Forelimb muscle (tissue), 1 donor: ENCODE results near the gene GP1BA. TPM values are rescaled to one million over a fixed set of nuclear protein-coding genes. Genes with fewer than 3 reads are reported as not detected.
"Not testable (repeated sequence)": the region's sequence is repeated elsewhere in the genome, so short reads cannot be mapped to it uniquely, and the experiment has no call there.

ENCODE experiments used
- DNase-seq: peaks from one replicate; pipeline ENCODE4 v3.0.0-alpha.2; 2013; ENCODE audit warnings: low read depth
- polyA plus RNA-seq: library from polyadenylated mRNA; unstranded; fragments of 120-200 nt; gene quantifications from one replicate; pipeline ENCODE4 v1.2.1, GENCODE V29; 2013; ENCODE audit not compliant: insufficient read length

The GP1BA gene
- polyA plus RNA-seq, 1 donor = 0.92 TPM

DNA sequence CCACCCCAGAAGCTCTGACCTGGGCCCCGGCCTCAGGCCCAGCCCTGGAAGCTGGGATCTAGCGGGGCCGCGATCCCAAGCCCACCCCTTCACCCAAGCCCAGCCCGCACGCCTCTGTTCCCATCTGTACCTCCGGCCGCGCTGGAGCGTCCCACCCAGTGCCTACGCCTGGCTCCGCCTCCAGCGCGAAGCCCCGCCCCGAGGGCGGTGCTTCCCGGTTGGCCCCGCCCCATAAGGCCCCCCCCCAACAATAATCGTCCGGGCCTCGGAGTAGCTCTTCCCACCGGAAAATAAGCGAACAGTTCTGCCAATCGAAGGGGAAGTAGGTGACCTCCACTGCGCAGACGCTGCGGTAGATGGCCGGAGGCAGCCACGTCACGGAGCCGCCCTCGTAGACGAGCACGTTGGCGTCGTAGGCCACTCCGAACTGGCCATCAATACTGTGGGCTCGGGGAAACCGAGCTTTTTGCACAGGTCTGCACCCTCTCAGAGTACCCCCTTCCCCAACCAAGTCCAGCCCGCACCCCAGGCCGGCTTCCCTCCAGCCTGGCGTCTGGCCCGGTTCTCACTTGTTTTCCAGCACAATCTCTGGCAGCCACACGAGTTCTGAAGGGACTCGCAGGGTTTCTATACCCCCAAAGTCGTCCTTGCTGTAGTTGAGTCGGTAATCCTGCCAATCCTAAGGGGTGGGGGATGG lies 30.3 kb upstream of the GP1BA start:
- no peak for DNase-seq

DNA sequence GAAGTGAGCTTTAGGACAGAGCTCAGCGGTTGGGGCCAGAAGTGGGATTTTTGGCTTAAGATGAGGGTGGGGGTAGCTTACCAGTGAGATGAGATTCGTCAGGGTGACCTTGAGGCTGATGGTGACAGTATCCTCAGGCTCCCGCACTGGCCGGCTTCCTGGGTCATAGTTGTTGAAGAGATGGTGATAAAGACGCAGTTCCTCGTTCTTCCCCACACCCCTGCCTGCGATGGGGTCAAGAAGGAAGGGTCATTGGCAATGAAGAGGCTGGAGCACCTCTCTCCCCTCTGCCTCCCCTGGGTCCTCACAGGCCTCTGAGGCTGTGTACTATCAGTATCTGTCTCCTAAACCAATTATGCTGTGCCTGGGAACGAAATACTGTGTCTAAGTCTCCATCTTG lies 29.5 kb upstream of the GP1BA start:
- no peak for DNase-seq

DNA sequence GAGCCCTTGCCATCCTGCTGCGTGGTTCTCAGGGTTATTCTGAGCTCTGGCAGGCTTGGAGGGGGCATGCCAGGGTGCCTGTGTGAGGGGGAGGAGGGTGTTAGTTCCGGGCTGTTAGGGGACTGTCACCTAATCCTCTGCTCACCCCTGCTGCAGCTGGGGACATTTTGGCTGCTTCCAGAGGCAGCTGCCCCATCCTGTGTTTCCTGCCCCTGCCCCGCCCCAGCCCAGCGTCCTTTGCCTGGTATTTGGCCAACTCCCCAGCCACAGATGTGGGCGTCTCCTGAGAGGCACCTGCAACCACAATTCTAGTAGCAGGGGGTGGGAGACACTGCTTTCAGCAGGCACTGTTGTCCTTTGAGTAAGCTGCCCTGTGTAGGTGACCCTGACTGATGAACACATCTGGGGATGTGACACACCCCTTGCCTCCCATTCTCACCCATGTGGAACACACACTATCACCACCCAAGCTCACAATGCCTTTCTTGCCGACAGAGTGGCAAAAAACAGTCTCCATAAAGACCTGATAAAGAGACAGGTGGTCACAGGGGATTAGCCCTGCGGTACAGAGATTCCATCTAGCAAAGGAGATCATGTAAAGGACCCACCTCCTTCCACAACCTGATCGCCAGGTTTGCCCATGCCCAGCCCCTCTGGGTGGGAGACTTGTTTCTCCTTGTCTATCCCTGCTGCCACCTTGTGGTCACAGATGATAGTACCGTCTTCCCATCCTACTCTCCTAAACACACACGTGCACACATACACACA lies 28.8 kb upstream of the GP1BA start, which contains the start of gene CHRNE:
Gene CHRNE, minus strand, starts transcription at position 48 of the 768 bp plus-strand sequence. Its CDS starts 35 bp downstream, at position 13.
- peak; percentile 62 for DNase-seq

DNA sequence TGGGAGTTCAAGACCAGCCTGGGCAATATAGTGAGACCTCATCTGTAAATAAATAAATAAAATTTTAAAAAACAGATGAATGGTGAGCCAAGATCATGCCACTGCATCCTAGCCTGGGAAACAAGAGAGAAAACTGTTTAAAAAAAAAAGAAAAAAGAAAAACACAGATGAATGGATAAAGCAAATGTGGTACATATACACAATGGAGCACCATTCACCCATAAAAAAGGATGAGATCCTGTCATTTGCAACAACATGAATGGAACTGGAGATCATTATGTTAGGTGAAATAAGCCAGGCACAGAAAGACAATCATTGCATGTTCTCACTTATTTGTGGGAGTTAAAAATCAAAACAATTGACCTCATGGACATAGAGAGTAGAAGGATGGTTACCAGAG lies 25.4 kb upstream of the GP1BA start:
- DNase-seq = not testable (repeated sequence)

DNA sequence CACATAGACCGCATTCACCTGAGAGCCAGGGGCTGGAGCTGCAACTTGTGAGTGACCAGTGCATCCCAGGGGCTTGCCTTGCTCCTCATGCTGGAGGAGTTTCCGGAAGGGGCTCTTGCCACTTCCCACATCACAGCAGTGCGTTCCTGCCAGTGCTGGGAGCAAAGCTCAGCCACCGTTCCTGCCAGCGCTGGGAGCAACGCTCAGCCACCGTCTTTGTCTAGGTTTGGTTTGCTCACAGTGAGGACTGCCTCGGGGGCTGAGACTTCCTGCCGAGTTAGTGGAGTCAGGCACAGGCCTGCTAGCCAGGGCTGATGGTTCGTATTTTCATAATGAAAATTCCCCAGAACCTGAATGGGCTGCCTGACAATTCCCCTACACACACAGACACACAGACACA lies 23.8 kb upstream of the GP1BA start:
- DNase-seq = no peak

DNA sequence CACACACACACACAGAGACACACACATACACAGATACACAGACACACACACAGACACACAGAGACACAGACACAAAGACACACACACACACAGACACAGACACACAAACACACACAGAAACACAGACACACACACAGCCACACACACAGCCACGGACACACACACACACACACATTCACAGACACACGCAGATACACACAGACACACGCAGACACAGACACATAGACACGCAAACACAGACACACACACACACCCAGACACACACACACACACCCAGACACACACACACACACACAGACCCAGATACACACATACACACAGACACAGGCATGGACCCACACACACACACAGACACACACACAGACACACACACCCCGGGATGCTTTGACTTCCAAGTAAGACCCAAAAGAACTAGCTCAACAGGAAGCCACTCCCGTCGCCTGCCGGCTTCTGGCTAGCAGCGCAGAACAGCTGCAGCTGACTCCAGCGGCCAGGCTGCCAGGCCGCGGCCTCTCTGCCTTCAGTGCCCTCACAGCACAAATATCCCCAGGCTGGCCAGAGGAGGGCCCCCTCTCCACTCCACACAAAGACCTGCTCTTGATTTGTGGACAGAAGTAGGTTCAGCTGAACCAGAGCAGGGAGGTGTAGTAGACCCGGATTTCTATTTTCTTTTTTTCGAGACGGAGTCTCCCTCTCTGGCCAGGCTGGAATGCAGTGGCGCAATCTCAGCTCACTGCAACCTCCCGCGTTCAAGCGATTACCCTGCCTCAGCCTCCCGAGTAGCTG lies 23.2 kb upstream of the GP1BA start:
- peak; percentile 76 for DNase-seq

DNA sequence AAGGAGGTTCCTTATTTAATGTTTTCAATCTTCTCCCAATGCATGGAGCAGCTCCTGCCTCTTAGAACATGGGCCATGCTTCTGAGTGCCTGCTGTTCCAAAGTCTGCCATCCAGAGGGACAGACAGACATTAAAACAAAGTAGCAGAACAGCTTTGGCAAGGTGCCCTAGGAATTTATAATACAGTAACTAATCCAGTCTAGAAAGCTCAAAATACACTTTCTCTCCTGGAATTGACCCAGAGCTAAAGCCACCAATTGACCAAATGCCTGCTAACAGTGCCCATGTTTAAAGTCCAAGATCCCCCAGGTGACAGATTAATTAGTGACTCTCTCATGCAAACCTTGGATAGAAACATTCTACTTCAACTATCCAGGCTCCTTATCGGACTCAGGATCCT lies 18.1 kb upstream of the GP1BA start:
- no peak for DNase-seq

DNA sequence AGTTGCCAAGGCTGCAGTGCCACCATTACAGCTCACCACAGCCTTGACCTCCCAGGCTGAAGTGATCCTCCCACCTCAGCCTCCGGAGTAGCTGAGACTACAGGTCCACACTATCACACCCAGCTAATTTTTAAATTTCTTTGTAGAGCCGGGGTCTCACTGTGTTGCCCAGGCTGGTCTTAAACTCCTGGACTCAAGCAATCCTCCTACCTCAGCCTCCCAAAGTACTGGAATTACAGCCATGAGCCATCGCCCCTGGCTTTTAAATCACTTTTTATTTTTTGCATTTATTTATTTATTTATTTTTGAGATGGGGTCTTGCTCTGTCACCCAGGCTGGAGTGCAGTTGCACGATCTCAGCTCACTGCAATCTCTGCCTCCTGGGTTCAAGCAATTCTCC lies 17.5 kb upstream of the GP1BA start:
- DNase-seq = not testable (repeated sequence)

DNA sequence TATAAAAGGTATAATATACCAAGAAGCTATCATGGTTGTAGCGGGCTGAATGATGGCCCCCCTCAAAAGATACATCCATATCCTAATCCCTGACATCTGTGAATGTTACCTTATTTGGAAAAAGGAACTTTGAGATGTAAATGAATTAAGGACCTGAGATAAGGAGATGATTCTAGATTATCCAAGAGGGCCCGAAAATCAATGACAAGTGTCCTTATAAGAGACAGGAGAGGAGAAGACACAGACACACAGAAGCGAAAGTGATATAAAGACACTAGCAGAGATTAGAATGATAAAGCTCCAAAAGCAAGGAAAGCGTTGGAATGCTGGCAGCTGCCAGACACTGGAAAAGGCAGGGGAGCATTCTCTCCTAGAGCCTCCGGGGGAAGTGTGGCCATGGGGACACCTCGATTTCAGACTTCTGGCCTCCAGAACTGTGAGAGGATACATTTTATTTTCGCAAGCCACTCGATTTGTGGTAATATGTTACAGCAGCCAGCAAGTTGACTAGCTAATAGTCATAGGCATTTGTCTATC lies 12.5 kb upstream of the GP1BA start:
- no peak for DNase-seq

DNA sequence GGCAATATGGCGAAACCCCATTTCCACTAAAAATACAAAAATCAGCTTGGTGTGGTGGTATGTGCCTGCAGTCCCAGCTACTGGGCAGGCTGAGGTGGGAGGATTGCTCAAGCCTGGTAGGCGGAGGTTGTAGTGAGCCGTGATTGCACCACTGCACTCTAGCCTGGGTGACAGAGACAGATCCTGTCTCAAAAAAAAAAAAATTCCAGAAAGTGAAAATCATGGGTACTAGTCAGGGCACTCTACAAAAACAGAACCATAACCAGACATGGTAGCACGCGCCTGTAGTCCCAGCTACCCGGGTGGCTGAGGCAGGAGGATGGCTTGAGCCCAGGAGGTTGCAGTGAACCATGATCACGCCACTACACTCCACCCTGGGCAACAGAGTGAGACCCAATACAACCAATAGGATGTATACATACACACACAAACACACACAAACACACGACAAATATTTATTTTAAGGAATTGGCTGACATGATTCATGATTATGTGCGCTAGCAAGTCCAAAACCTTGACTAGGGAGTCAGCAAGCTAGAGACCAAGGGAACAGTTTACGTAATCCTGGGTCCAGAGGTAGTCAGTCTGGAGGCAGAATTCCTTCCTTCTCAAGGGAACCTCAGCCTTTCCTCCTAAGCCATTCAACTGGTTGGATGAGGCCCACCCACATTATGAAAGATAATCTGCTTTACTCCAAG lies 11.6 kb upstream of the GP1BA start:
- no peak for DNase-seq

DNA sequence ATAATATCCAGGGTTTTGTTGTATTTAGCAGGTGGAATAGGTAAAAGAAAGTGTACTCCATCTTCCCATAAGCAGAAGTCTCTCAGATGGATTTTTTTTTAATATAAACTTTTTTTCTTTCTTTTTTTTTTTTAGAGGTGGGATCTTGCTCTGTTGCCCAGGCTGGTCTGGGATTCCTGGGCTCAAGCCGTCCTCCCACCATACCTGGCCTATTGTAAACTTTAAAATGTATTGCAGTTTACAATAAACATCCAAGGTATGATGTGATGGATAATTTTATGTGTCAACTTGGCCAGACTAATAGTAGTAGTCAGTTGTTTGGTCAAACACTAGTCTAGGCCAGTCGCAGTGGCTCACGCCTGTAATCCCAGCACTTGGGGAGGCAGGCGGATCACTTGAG lies 10.8 kb upstream of the GP1BA start:
- DNase-seq = no peak

DNA sequence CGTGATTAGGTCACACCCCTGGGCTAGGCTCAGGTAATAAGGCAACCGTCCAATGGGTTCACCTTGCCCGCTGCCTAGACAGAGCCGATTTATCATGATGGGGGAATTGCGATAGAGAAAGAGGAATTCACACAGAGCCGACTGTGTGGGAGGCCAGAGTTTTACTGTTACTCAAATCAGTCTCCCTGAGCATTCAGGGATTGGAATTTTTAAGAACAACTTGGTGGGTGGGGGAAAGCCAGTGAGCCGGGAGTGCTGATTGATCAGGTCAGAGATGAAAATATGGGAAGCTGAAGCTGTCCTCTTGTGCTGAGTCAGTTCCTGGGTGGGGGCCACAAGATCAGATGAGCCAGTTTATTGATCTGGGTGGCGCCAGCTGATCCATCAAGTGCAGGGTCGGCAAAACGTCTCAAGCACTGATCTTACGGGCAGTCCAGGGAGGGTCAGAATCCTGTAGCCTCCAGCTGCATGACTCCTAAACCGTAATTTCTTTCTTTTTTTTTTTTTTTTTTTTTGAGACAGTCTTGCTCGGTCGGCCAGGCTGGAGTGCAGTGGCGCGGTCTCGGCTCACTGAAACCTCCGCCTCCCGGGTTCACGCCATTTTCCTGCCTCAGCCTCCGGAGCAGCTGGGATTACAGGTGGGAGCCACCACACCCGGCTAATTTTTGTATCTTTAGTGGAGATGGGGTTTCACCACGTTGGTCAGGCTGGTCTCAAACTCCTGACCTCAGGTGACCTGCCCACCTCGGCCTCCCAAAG lies 5.3 kb upstream of the GP1BA start:
- DNase-seq = not testable (repeated sequence)

DNA sequence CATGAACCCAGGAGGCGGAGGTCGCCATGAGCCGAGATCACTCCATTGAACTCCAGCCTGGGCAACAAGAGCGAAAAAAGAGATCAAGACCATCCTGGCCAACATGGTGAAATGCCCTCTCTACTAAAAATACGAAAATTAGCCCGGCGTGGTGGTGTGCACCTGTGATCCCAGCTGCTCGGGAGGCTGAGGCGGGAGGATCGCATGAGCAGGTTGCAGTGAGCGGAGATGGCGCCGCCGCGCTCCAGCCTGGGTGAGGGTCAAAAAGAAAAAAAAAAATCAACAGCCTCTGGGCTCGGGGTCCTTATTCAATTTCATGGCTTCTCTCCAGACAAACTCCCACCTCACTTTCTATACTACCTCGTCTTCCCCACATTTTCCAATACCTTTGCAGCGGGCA lies 3.2 kb upstream of the GP1BA start:
- no peak for DNase-seq

DNA sequence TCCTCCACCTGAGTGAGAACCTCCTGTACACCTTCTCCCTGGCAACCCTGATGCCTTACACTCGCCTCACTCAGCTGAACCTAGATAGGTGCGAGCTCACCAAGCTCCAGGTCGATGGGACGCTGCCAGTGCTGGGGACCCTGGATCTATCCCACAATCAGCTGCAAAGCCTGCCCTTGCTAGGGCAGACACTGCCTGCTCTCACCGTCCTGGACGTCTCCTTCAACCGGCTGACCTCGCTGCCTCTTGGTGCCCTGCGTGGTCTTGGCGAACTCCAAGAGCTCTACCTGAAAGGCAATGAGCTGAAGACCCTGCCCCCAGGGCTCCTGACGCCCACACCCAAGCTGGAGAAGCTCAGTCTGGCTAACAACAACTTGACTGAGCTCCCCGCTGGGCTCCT lies 679 bp downstream of the GP1BA start:
- no peak for DNase-seq

DNA sequence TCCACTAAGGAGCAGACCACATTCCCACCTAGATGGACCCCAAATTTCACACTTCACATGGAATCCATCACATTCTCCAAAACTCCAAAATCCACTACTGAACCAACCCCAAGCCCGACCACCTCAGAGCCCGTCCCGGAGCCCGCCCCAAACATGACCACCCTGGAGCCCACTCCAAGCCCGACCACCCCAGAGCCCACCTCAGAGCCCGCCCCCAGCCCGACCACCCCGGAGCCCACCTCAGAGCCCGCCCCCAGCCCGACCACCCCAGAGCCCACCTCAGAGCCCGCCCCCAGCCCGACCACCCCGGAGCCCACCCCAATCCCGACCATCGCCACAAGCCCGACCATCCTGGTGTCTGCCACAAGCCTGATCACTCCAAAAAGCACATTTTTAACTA lies 1.6 kb downstream of the GP1BA start:
- DNase-seq = no peak

DNA sequence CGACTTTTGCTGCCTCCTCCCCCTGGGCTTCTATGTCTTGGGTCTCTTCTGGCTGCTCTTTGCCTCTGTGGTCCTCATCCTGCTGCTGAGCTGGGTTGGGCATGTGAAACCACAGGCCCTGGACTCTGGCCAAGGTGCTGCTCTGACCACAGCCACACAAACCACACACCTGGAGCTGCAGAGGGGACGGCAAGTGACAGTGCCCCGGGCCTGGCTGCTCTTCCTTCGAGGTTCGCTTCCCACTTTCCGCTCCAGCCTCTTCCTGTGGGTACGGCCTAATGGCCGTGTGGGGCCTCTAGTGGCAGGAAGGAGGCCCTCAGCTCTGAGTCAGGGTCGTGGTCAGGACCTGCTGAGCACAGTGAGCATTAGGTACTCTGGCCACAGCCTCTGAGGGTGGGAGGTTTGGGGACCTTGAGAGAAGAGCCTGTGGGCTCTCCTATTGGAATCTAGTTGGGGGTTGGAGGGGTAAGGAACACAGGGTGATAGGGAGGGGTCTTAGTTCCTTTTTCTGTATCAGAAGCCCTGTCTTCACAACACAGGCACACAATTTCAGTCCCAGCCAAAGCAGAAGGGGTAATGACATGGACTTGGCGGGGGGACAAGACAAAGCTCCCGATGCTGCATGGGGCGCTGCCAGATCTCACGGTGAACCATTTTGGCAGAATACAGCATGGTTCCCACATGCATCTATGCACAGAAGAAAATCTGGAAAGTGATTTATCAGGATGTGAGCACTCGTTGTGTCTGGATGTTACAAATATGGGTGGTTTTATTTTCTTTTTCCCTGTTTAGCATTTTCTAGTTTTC lies 2.3 kb downstream of the GP1BA start:
- no peak for DNase-seq

DNA sequence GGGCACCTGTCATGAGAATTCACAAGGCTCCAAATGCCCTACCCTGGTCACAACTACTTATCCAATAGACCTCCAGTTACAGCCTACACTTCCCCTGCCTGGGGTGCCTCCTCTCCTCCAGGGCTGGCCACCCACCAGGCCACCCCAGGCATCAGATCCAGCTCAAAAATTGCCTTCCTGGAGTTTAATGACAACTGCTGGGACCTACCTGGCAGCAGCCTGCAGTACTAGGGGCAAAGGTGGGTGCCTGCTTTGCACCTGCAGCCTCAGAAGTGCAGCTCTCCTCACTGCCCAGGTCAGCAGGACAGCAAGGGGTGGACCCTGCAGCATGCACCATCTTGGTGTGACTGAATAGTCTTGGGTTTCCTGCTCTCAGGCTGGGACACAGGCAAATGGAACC lies 3.6 kb downstream of the GP1BA start:
- DNase-seq = no peak

DNA sequence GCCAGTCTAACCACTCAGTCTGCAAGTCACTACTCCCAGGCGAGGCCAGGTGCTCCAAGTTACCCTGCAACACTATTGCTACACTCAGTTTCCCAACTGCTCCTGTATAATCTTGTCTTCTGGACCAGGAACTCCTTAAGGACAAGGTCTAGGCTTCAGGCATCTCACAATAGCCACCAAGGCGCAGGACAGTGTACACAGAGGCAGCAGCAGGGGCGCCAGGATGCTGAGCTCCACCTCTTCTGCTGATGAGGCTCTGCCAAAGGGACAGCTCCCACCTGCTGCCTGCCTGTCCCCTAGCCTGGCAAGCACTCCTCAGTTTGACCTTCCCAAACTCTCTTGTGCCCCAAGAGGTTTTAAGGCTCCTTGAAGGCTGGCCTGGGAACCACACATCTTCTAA lies 4.4 kb downstream of the GP1BA start:
- no peak for DNase-seq

DNA sequence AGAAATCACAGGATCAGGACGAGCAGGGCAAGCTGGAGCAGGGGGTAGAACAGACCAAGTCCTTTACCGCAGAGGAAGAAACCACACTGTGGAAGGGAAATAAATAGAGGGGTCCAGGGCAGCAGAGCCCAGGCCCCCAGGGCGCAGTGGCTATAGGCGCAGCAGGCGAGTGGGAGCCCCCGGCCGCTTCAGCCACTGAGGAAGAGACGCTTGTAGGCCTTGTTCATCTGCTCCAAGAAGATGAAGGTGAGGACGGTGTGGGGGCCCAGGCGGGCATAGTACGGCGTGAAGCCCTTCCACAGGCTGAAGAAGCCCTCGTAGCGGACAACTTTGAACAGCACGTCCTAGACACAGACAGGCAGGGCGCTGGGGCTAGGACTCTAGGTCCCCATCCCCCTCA lies 5.5 kb downstream of the GP1BA start:
- no peak for DNase-seq

DNA sequence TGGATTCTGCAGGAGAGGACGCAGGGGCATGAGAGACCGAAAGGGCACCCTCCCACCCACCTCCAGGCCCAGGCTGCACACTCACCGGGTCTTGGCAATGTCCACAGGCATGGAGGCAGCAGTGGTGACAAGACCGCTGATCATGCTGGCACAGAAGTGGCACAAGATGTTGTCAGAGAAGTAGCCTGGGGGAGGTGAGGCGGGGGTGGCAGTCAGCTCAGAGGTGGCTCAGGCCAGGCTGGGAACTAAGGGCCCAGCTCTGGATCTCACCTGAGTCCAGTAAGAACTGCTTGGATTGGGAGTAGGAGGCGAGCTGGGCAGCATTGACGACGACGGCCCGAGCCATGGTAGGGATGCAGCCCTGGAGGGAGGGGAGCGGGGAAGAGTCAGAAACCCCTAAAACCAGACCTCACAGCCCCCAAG lies 6.0 kb downstream of the GP1BA start:
- no peak for DNase-seq
